Mammary epithelial cell (primary cell): ENCODE results near the gene YWHAB.

Experiments used
- EZH2 ChIP-seq: IDR thresholded peaks from 2 replicates; pipeline ENCODE4 v1.6.1; 2012; ENCODE audit warnings: low read length, inconsistent platforms, borderline replicate concordance
- TF ChIP-seq, protein P1 (sequence below), 2 donors: IDR thresholded peaks in 1 of 2; conservative IDR thresholded peaks in 1 of 2; 2 replicates each; pipeline ENCODE4 v1.5.1; 2011 to 2012; ENCODE audit warnings: inconsistent platforms in 2 of 2, low read length in 2 of 2, mild to moderate bottlenecking in 2 of 2, control low read depth in 1 of 2, low read depth in 1 of 2; ENCODE audit not compliant: insufficient read depth in 1 of 2; ENCODE audit errors: extremely low read depth in 1 of 2

DNA sequence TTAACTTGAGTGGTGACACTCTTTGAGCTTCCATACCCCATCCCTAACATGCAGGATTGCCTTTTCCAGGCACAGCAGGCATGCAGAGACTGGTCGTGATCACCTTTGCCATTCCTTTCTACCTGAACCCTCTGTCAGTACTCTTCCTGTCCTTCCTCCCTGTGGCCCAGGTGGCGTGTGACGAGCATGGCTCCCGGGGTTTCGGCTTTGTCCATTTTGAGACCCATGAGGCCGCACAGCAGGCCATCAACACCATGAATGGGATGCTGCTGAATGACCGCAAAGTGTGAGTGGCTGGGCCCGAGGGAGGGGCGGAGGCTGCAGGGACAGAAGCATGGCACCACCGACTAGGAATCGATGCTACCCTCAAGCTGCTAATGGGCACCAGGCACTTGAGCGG, 31.1 kb downstream of the YWHAB start:
- TF ChIP-seq, protein P1, sequence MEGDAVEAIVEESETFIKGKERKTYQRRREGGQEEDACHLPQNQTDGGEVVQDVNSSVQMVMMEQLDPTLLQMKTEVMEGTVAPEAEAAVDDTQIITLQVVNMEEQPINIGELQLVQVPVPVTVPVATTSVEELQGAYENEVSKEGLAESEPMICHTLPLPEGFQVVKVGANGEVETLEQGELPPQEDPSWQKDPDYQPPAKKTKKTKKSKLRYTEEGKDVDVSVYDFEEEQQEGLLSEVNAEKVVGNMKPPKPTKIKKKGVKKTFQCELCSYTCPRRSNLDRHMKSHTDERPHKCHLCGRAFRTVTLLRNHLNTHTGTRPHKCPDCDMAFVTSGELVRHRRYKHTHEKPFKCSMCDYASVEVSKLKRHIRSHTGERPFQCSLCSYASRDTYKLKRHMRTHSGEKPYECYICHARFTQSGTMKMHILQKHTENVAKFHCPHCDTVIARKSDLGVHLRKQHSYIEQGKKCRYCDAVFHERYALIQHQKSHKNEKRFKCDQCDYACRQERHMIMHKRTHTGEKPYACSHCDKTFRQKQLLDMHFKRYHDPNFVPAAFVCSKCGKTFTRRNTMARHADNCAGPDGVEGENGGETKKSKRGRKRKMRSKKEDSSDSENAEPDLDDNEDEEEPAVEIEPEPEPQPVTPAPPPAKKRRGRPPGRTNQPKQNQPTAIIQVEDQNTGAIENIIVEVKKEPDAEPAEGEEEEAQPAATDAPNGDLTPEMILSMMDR (conservative IDR thresholded peaks at IDR 0.05 in 1 of 2, IDR thresholded peaks at IDR 0.05 in 1 of 2; ENCODE audit: extremely low read depth in 1 of 2, insufficient read depth in 1 of 2, low read depth in 1 of 2, low read length in 2 of 2), result no peak
- TF ChIP-seq EZH2, result no peak
